ENCODE results near the gene KRT5.
"Not testable (repeated sequence)": the region's sequence is repeated elsewhere in the genome, so short reads cannot be mapped to it uniquely, and the experiment has no call there.

KRT5 gene

GRCh38 chr12:52513736-52514135 is 6.5 kb downstream of the KRT5 start:
- no peaks in the 10 kb centered on the region for H3K4me1 ChIP-seq
- H3K27ac ChIP-seq: no peak overlapping the region
- no peaks in the 10 kb centered on the region for H3K9me3 ChIP-seq (ENCODE audit: control insufficient read depth, low read length)
- H3K36me3 ChIP-seq (ENCODE audit: control insufficient read depth, insufficient read depth, low read length): no peaks in the 10 kb centered on the region
- TF ChIP-seq CTCF (IDR thresholded peaks at IDR 0.05): no peak
- H3K27me3 ChIP-seq (ENCODE audit: control insufficient read depth, insufficient read depth, low read length): no peaks in the 10 kb centered on the region
- no peak overlapping the region for H3K4me3 ChIP-seq (ENCODE audit: low read depth, low read length)
- no peak overlapping the region for H3K9ac ChIP-seq
- H3K79me2 ChIP-seq: no peaks in the 10 kb centered on the region
- no peak overlapping the region for H2AFZ ChIP-seq
- no peak overlapping the region for H3K4me2 ChIP-seq (ENCODE audit: low read length)

DNA sequence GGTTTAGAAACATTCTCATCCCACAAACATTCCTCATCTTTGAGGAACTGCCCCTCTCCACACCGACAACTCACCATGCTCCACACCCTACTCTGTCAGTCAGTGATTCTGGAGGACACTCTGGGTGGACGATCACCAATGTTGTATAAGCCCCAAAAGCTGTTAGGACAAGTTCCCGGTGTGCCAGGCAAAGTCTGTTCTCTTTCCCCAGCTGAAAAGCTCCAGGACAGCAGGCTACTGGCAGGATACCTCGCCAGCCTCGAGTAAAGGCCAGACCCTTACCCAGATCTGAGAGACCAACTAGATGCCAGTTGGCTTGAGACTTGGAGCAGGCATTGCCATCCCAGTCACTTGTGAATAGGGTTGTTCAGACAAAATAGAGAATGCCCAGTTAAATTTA is 12.0 kb downstream of the KRT5 start:
- Histone ChIP-seq H3K9ac (no peak overlapping the region), H2AFZ (no peak overlapping the region), H3K27ac (no peak overlapping the region), H3K27me3 (ENCODE audit: control insufficient read depth, insufficient read depth, low read length) (no peaks in the 10 kb centered on the region), H3K4me1 (no peaks in the 10 kb centered on the region), H3K4me3 (ENCODE audit: low read depth, low read length) (no peak overlapping the region), H3K36me3 (ENCODE audit: control insufficient read depth, insufficient read depth, low read length) (no peaks in the 10 kb centered on the region), H3K9me3 (ENCODE audit: control insufficient read depth, low read length) (no peaks in the 10 kb centered on the region), H3K79me2 (no peaks in the 10 kb centered on the region), H3K4me2 (ENCODE audit: low read length) (no peak overlapping the region)
- no peak for TF ChIP-seq CTCF (IDR thresholded peaks at IDR 0.05)

DNA sequence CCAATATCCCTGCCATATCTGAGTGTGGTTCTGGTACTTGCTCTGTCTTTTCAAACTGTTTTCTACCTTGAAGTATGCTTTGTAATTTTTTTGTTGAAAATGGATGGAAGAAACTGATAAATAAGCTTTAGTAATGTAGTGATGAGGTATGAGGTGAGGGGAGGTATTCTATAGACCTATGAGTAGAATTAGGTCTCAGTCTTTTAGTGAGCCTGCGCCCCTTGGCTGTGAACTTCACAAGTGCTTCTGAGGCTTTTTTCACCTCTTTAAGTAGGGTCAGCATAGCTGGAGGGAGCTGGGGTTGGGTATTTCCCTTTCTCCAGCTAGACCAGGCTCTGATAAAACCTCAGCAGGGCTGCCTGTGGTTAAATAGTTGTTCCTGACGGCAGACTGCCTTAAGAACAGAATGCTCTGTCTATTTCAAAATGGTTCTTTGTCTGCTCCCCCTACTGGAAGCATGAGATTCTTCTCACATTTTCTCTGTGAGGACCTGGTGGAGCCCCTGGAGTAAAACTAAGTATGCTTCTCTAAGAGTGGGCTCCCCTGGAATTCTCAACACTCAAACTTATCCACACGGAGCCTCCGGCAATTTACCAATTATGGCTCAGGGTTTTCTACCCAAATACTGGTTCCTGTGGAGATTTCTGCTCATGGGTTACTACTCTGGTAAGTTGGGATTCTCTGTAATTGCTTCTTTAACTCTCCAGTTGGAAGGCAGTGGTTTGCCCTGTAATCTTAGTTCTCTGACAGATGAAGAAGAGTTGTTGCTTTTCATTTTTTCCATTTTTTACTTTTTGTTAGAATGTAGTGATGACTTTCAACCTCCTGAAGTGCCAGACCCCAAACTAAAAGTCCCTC is 13.1 kb downstream of the KRT5 start:
- H3K4me2 ChIP-seq (ENCODE audit: low read length): no peak overlapping the region
- peak; percentile 64 for TF ChIP-seq CTCF (IDR thresholded peaks at IDR 0.05)
- H2AFZ ChIP-seq: peak overlapping the region; percentile 55

GRCh38 chr12:52502877-52503276 is 17.3 kb downstream of the KRT5 start:
- Histone ChIP-seq H3K4me1 (no peaks in the 10 kb centered on the region), H3K4me3 (ENCODE audit: low read depth, low read length) (no peak overlapping the region), H3K36me3 (ENCODE audit: control insufficient read depth, insufficient read depth, low read length) (no peaks in the 10 kb centered on the region), H3K27me3 (ENCODE audit: control insufficient read depth, insufficient read depth, low read length) (no peaks in the 10 kb centered on the region), H2AFZ (no peak overlapping the region), H3K27ac (no peak overlapping the region), H3K9ac (no peak overlapping the region), H3K9me3 (ENCODE audit: control insufficient read depth, low read length) (no peaks in the 10 kb centered on the region), H3K79me2 (no peaks in the 10 kb centered on the region), H3K4me2 (ENCODE audit: low read length) (no peak overlapping the region)
- TF ChIP-seq CTCF (IDR thresholded peaks at IDR 0.05): no peak

More for the DNA sequence above, 13.1 kb downstream of the KRT5 start:
- no peak overlapping the region for H3K4me3 ChIP-seq (ENCODE audit: low read depth, low read length)
- no peaks in the 10 kb centered on the region for H3K36me3 ChIP-seq (ENCODE audit: control insufficient read depth, insufficient read depth, low read length)
- no peak overlapping the region for H3K27ac ChIP-seq
- no peaks in the 10 kb centered on the region for H3K9me3 ChIP-seq (ENCODE audit: control insufficient read depth, low read length)
- H3K79me2 ChIP-seq: no peaks in the 10 kb centered on the region
- H3K4me1 ChIP-seq: no peaks in the 10 kb centered on the region
- H3K9ac ChIP-seq: no peak overlapping the region
- H3K27me3 ChIP-seq (ENCODE audit: control insufficient read depth, insufficient read depth, low read length): no peaks in the 10 kb centered on the region

- H3K4me2 ChIP-seq (ENCODE audit: low read length): no peak overlapping the region
Observed at GRCh38 chr12:52501490-52501889, 18.7 kb downstream of the KRT5 start.

DNA sequence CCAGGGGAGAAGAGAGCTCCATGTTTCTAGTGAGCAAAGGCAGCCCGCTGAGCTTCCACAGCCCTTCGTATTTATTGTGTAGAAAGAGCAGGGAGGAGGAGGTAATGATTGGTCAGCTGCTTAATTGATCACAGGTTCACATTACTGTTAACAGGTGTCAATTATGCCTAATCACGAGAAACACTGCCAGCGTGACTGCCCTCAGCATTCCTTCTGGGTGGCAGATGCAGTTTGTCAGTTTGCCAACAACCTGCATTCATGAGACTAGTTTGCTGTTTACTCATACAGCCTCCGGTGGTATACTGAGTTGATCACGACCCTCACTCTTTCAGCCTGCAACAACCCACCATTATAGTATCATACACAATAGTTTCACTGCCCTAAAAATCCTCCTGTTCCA is 19.6 kb downstream of the KRT5 start:
- not testable (repeated sequence) for H3K4me1 ChIP-seq; H3K36me3 ChIP-seq (ENCODE audit: control insufficient read depth, insufficient read depth, low read length); H3K27me3 ChIP-seq (ENCODE audit: control insufficient read depth, insufficient read depth, low read length); H2AFZ ChIP-seq; H3K9me3 ChIP-seq (ENCODE audit: control insufficient read depth, low read length); H3K79me2 ChIP-seq; H3K27ac ChIP-seq; H3K4me2 ChIP-seq (ENCODE audit: low read length); H3K4me3 ChIP-seq (ENCODE audit: low read depth, low read length); H3K9ac ChIP-seq

More at GRCh38 chr12:52501490-52501889, 18.7 kb downstream of the KRT5 start:
- no peak overlapping the region for H3K9ac ChIP-seq
- TF ChIP-seq CTCF (IDR thresholded peaks at IDR 0.05): no peak
- H3K4me3 ChIP-seq (ENCODE audit: low read depth, low read length): no peak overlapping the region
- no peaks in the 10 kb centered on the region for H3K4me1 ChIP-seq
- no peaks in the 10 kb centered on the region for H3K9me3 ChIP-seq (ENCODE audit: control insufficient read depth, low read length)
- H2AFZ ChIP-seq: no peak overlapping the region
- no peaks in the 10 kb centered on the region for H3K79me2 ChIP-seq
- no peaks in the 10 kb centered on the region for H3K36me3 ChIP-seq (ENCODE audit: control insufficient read depth, insufficient read depth, low read length)
- no peak overlapping the region for H3K27ac ChIP-seq
- H3K27me3 ChIP-seq (ENCODE audit: control insufficient read depth, insufficient read depth, low read length): no peaks in the 10 kb centered on the region

Measured in parathyroid adenoma (tissue), 2 donors.